Erythroblast (primary cell): ENCODE measurements around the gene ANKRD1.

ENCODE experiments used
- DNase-seq, 2 experiments: peaks; one replicate each; lab custom pipeline; 2025; lab: John Stamatoyannopoulos, UW
- GATA1 ChIP-seq: IDR thresholded peaks from 2 replicates; pipeline ENCODE4 v1.6.1; 2011; ENCODE audit warnings: low read depth, mild to moderate bottlenecking, control low read depth, low read length, moderate library complexity
- POLR2A ChIP-seq: IDR thresholded peaks from 2 replicates; pipeline ENCODE4 v1.6.1; 2011; ENCODE audit warnings: mild to moderate bottlenecking, low read length

ANKRD1 gene

DNA sequence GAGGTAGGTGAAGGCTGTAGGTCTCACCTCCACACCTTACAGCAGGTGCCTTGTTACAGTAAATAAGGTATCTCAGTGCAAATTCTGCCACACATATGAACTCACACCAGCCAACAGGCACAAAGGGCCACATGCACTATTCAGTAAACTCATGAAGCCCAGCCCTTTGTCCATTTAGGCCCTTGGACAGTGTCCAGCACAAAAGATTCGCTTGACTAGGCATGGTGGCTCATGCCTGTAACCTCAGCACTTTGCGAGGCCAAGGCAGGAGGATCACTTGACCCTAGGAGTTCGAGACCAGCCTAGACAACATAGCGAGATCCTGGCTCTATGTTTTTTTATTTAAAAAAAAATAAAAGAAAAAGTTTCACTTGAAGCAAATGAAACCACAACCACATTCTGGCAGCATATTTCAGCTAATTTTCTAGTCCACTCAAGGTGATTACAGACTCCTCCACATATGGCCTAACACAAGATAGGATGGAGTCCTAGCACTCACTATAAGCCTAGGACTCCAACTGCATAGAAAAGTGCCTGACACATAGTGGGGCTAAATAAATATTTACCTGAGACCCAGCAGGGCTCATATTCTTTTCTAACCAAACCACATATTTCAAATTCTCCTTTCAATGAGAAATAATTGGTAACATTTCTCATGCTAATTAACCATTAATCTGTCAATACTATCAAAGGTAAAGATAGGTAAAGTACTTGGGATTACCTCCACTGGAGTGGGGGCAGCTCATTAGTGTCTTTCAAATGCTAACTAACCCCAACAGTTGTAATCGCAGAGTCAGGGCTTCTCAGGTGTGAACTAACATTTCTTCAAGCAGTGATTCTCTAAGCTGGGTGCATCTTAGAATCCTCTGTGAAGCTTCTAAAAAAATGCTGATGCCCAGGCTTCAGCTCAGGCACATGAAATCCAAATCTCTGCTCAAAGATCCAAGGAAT is 4.5 kb upstream of the ANKRD1 start:
- no peak for DNase-seq
- no peak for TF ChIP-seq GATA1
- no peak for TF ChIP-seq POLR2A

- DNase-seq = no peak
- TF ChIP-seq POLR2A = no peak
- no peak for TF ChIP-seq GATA1
Observed at GRCh38 chr10:90924552-90924951, 3.7 kb upstream of the ANKRD1 start.

GRCh38 chr10:90923111-90923731 is 2.3 kb upstream of the ANKRD1 start:
- TF ChIP-seq POLR2A (no peak), GATA1 (no peak)
- DNase-seq = no peak

DNA sequence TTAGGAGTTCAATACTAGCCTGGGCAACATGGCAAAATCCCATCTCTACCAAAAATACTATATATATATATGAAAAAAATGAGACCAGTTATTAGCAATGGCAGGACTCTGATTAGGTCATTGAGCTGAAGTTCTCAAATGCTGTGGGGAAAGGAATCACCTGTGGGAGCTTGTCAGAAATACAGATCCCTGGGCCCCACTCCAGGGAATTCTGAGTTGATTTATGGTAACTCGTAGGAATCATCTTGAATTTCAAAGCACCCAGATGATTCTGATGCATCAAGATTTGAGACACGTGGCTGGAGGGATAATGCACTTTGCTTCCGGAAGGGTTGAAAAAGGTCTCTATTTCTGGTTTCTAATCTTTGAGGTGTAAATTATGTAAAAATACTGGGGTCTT is 1.0 kb upstream of the ANKRD1 start:
- no peak for TF ChIP-seq GATA1
- TF ChIP-seq POLR2A = no peak
- no peak for DNase-seq

GRCh38 chr10:90919683-90920574 is 958 bp downstream of the ANKRD1 start:
- TF ChIP-seq GATA1 (no peak), POLR2A (no peak)
- DNase-seq = no peak

DNA sequence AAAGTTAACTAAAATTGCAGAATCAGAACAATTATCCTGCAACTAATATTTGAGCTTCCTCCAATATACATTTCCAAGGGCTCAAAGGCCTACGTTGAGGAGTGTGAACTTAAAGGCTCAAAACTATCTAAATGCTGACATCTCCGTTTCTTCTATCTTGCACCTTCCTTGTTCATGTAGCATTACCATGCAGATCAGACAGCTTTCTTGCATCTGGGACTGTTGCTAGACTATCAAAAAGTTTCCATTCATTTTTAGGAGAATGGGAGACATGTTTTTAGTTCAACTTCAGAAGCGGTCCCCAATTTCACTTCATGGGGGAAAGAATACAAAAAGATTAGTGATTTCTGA is 2.9 kb downstream of the ANKRD1 start:
- TF ChIP-seq POLR2A = no peak
- no peak for TF ChIP-seq GATA1
- DNase-seq = no peak

DNA sequence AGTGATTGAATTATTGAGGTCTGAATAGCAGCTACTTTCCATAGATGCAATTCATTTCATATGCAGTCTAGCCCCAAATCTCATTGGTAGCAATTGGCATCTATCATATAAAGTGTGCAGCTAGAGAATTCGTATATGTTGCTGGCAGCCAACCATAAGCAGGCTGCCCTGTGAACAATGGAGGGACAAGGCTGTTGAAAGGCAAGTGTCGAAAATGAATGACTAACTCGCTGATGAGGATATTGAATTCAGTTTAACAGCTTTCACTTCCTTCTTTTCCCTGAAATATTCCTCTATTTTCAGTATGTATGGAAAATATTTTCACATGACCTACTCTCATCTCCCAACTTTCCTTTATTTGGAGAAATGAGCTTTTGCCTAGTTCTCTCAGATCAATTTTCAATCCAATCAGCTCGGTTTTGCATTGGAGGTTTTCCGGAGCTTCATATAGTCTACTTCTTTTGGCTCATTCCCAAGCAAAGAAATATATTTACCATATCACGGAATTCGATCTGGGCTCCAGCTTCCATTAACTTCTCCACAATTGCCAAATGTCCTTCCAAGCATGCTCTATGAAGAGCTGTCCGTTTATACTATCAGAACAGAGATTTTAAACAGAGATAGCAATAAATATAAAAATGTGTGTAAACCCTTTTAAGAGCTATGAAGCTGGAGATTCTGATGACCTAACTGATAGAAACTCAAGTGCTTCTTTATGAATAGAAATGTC is 3.5 kb downstream of the ANKRD1 start:
- TF ChIP-seq GATA1 = no peak
- DNase-seq = no peak

- no peak for DNase-seq
- no peak for TF ChIP-seq GATA1
- no peak for TF ChIP-seq POLR2A
Observed at GRCh38 chr10:90916392-90917237, 4.3 kb downstream of the ANKRD1 start.

- DNase-seq = no peak
- TF ChIP-seq GATA1 = no peak
Observed at GRCh38 chr10:90915766-90916075, 5.2 kb downstream of the ANKRD1 start.

GRCh38 chr10:90914992-90915765 is 5.7 kb downstream of the ANKRD1 start:
- no peak for DNase-seq
- TF ChIP-seq POLR2A (no peak), GATA1 (no peak)

DNA sequence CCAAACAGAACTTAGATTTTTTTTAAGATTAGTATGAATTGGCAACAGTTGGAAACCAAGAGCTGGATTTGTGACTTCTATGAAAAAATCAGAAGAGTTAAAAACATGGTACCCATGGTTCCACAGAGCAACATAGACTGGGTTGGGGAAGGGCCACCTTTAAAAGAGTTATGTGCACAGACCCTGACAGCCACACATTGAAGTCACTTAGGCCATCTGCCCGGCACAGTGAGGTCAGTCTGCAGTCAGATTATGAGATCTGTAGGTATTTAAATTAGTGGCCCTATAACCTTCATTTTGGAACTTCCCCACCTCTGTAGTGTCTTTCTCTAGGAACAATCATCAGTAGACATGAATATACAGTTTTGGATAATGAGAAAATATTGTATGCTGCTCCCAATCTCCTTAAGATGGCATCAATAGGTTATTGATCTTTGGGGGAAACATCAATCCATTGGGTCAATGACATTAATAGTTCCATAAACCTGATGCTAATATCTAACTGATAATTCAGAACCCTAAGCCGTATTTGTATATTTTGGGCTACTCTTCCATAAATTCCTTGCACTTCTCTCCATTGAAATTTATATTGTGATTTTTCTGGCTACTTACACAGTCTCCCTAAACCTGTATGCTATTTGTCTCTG is 7.0 kb downstream of the ANKRD1 start:
- no peak for DNase-seq
- TF ChIP-seq GATA1 (no peak), POLR2A (no peak)
